HG02759 (cell line): Measurements from ENCODE around the gene SNAI3.

Source experiments
- ATAC-seq: cut with Tn5 transposase; IDR thresholded peaks from one replicate; pipeline ENCODE4 v1.9.1; 2021; ENCODE audit warnings: mild to moderate bottlenecking, moderate library complexity; ENCODE audit not compliant: unreplicated experiment

SNAI3 gene

DNA sequence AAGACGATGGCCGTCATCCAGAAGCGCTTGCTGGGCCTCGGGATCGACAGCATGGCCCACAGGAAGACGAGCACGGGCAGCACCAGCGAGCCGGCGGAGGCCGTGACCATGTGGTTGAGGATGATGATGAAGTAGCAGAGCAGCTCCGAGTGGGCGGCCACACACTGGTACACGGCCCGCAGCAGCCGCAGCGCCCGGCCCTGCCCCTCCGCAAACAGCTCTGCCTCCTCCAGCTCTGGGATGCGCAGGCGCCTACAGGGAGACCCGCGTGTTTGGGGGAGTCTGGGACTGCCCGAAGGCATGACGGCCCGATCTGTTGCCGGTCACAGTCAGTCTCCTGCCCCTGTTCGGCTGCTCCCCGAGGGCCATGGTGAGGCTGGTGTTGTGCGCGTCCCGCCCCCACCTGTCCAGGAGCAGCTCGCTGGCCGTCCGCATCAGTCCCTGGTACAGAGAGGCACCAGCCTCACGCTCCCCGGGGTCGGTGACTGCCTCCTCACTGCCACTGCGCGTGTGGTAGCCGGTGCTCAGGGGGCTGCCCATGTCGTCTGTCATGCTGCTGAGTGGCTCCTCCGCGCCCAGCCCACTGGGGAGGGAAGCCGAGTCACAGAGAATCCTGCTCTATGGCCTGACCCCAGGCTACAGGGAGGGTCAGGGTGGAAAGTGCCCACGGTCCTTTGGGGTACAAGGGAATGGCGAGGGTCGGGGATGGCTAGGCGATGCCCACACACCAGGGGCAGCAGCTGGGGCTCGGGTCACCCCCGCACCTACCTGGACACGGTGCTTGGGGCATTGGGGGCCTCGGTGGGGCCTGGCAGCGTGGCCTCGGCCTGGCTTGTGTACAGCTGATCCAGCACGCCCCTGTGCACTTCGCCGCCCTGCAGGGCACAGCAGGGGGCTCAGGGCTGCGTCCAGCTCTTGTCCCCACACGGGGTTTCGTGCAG lies 35.8 kb upstream of the SNAI3 start:
- ATAC-seq = no peak

GRCh38 chr16:88721236-88721635 lies 34.9 kb upstream of the SNAI3 start:
- no peak for ATAC-seq

GRCh38 chr16:88720396-88720970 lies 34.2 kb upstream of the SNAI3 start:
- no peak for ATAC-seq

DNA sequence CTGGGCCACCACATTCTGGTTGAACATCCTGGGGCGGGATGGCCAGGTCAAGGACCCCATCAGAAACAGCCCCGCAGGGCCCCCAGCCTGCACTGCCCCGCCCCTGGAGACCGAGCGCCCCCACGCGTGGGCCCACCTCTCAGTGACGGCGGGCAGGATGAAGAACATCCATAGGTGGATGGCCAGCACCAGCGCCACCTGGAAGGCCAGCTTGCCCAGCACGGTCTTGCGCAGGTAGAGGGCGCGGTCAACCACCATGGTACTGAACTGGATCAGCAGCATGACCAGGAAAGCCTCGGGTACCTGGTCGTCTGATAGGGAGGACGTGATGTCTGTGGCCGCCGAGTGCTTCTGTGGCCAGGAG lies 33.6 kb upstream of the SNAI3 start:
- no peak for ATAC-seq

DNA sequence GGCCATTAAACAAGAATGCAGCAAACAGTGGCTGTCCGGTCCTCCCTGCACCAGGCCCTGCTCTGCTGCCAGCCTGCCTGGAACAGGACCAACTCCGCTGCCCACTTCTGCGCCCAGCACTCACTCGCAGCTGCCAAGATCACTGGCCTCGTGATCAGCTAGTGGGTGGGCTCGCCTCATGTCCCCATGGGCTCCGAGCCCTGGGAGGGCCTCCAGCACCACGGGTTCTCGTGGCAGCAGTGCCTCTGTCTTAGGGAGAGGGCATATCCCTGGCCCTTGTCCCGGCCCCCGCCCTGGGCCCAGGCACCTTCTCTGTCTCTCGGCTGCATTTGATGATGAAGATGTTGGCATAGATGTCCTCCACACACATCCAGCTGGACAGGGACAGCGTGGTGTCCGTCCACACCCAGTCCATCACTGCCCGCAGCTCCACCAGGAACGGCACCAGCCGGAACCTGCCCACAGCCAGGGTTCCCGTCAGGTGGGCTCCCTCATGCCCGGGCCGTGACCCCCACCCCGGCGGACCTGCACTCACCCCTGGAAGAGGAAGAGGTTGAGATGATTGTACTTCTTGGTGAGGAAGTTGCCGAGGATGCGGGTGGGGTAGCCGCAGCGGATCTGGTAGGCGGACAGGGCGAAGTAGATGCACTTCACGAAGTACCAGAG lies 33.1 kb upstream of the SNAI3 start:
- ATAC-seq = no peak

- ATAC-seq = no peak
Observed at GRCh38 chr16:88718178-88718577, 31.9 kb upstream of the SNAI3 start.

GRCh38 chr16:88716601-88717001 lies 30.3 kb upstream of the SNAI3 start:
- no peak for ATAC-seq

DNA sequence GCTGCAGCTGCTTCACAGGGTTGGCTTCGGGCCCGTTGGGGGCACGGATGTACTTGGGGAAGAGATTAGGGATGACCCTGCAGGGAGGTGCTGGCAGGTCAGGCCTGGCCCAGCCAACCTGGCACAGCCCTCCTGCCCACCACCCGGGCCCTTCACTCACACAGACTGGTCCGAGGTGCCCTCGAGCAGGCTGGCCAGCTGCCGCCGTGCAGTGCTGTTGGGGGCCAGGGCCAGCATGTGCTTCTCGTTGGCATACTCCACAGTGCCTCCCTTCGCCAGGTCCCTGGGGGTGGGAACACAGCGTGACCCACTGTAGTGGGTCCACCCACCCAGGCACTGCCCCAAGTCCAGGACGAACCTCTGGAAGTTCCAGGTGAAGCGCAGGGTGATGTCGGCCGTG lies 29.9 kb upstream of the SNAI3 start:
- no peak for ATAC-seq

- no peak for ATAC-seq
Observed at GRCh38 chr16:88715312-88716190, 29.2 kb upstream of the SNAI3 start.

- ATAC-seq = no peak
Observed at GRCh38 chr16:88714420-88715302, 28.4 kb upstream of the SNAI3 start.

DNA sequence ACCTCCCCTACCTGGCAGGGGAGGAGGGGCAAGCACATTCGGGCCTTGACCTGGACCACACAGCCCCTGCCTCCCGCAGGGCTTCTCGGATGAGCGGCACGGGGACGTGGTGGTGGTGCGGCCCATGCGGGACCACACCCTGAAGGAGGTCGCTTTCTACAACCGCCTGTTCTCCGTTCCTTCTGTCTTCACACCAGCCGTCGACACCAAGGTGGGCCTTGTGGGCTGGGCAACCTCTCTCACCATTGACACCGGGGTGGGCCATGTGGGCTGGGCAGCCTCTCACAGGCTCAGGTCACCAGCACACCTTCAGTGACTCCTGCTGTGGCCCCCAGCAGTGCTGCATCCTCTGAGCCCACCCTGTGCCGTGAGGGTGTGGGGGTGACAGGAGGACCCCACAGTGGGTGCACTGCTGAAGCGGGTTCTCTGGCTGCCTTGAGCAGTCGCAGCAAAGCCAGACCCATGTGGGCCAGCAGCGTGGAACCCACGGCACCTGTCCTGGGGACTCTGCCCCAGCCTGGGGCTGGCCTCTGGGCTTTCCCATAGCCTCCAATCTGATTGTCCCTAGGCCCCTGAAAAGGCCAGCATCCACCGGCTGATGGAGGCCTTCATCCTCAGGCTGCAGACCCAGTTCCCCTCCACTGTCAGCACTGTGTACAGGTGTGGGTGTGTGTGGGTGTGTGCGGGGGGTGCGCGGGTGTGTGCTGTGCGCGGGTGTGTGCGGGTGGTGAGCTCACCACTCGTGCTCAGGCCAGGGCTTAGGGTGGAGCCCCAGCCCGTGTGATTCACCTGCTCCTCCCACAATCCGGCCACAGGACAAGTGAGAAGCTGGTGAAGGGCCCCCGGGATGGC lies 27.5 kb upstream of the SNAI3 start:
- no peak for ATAC-seq

DNA sequence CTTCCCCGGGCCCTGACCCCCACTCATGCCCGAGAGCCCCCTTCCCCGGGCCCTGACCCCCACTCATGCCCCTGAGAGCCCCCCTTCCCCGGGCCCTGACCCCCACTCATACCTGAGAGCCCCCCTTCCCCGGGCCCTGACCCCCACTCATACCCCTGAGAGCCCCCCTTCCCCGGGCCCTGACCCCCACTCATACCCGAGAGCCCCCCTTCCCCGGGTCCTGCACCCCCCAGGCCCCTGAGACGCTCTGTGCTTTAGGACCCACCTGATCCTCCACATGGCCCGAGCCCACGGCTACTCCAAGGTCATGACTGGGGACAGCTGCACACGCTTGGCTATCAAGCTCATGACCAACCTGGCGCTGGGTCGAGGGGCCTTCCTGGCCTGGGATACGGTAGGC lies 26.7 kb upstream of the SNAI3 start:
- no peak for ATAC-seq

DNA sequence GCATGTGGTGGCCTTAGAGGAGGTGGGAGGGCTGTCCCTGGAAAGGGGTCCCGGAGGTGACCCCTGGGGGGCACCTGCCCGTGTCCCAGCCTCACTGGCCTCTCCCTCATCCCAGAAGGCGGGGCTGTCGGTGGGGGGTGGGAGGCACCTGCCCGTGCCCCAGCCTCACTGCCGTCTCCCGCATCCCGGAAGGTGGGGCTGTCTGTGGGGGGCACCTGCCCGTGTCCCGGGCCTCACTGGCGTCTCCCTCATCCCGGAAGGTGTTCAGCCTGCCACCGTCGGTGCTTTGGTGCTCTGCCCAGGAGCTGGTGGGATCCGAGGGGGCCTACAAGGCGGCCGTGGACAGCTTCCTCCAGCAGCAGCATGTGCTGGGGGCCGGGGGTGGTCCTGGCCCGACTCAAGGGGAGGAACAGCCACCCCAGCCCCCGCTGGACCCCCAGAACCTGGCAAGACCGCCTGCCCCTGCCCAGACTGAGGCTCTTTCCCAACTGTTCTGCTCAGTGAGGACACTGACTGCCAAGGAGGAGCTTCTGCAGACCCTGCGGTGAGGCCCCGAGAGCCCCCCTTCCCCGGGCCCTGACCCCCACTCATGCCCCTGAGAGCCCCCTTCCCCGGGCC lies 26.2 kb upstream of the SNAI3 start:
- no peak for ATAC-seq

DNA sequence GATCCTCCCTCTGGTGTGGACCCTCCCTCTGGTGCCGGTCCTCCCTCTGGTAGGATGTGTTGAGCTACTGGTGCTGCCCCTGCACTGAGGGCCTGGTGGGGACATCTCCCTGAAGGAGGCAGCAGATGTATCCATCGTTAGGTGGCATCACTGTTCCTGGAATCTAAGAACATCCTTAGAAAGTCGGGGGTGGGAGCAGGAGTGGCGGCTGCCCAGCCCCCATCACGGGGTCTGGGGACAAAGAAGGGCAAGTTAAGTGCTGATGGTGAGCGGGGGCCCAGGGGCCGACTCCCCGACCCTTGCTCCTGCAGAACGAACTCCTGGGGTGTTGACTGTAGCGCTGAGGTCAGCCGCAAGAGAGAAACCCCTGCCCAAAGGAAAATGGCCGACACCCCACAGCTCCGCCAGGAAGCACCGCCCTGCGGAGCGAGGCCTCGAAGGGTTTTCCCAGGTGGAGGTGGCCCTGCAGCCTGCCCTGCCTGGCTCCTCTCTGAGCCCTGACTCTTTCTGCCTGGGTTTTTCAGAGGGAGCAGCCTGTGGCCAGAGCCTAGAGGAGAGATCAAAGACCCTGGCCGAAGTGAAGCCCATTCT lies 25.5 kb upstream of the SNAI3 start:
- ATAC-seq = no peak

DNA sequence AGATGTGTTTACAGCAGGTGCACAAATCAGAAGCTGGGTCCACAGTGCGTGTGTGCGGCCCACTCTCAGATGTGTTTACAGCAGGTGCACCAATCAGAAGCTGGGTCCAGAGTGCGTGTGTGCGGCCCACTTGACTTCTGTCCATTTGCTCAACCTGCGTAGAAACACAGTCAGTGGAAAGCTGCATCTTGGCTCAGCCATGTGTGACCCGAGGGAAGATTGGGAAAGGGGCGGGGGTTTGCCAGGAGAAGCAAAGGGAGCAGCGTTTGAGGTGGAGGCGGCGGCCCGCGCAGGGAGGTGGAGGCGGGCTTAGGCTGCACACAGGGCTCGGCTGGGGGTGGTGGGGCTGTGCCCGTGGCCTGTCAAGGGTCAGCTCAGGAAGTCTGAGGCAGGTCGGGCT lies 24.2 kb upstream of the SNAI3 start:
- no peak for ATAC-seq

GRCh38 chr16:88706965-88707826 lies 20.9 kb upstream of the SNAI3 start:
- no peak for ATAC-seq

DNA sequence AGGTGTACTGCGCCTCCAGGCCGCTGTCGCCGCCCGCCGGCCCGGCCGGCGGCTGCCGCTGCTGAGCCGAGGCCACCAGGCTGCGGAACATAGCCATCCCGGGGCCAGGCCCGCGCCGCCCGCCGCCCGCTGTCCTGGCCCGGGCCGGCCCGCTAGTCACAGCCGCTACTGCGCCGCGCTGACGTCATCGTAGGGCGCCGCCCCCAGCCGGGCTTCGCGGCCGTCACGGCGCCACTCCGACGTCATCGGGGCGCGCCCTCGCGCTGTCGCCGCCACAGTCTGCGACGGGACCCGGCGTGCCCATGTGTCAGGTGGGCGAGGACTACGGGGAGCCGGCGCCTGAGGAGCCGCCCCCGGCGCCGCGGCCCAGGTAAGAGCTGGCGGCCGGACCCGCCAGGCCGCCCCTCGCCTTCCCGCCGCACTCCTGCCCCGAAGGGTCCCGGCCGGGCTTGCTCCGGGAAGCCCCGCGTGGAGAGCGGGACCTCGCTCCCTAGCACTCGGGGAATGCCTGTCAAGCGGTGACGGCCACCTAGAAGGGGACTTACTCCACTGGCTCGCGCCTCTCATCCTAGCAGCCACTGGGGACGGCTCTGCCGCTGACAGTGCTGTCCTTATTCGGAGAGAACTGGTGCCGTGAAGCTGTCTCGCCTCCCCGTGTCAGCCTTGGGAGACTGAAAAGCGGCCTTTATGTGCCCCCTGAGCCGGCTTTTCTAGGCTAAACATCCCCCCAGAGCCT lies 20.1 kb upstream of the SNAI3 start, which contains the start of the genes CTU2 and RNF166:
Gene CTU2 (plus strand): TSS at position 275 of the 736 bp plus-strand sequence. CDS start 28 bp downstream, at position 303.
Gene RNF166 (minus strand): TSS at position 180 of the 736 bp plus-strand sequence. CDS start 83 bp downstream, at position 97.
- peak; percentile 75 for ATAC-seq
